ENCODE results near the gene GRN.
A peak's percentile ranks its signal among the peaks of the same experiment; 100 is the strongest.
"Not testable (repeated sequence)": the region's sequence is repeated elsewhere in the genome, so short reads cannot be mapped to it uniquely, and the experiment has no call there.

The GRN gene

DNA sequence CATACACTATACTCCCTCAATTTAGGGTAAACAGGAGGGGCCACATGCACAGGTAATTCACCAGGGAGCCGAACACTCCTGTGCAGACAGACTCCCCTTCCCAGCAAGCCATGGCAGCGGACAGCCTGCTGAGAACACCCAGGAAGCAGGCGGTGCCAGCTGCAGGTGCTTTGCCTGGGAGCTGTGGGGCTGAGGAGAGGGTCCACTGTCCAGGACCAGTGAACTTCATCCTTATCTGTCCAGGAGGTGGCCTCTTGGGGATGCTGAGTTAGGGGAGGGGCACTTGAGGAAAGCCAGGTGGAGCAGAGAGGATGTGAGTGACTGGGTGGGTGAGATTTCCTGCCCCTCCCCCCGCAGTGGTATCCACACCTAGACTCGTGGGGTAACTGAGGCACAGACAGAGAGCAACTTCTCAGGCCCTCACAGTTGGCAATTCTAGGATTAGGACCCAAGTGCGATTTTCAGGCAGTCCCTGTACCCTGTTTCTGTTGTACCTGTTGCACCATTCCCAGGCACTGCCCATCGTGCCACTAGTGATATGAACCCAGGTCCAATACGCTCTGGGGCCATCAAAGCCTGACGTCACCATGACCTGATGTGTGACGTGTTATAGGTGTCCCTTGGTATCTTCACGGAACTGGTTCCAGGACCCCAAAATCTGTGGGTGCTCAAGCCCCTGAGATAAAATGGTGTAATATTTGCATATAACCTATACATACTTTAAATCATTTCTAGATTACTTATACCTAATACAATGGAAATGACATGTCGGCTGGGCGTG lies 1.2 kb downstream of the GRN start:
- no peak for DNase-seq (ENCODE audit: low read depth in 2 of 2, low spot score in 1 of 2)

DNA sequence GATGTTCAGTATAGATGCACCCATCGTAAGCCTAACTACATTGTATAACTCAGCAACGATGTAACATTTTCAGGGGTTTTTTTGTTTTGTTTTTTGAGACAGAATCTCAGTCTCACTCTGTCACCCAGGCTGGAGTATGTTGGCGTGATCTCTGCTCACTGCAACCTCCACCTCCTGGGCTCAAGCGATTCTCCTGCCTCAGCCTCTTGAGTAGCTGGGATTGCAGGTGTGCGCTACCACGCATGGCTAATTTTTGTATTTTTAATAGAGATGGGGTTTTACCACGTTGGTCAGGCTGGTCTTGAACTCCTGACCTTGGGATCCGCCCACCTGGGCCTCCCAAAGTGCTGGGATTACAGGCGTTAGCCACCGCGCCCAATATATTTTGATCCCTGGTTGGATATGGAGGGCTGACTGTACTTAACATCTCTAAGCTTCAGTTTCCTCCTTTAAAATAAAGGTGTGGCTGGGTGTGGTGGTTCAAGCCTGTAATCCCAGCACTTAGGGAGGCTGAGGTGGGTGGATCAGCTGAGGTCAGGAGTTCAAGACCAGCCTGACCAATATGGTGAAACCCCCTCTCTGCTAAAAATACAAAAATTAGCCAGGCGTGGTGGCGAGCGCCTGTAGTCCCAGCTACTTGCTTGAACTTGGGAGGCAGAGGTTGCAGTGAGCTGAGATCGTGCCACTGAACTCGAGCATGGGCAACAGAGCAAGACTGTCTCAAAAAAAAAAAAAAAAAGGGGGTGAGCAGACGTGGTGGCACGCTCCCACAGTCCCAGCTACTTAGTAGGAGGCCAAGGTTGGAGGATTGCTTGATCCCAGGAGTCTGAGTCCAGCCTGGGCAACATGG lies 2.3 kb downstream of the GRN start:
- DNase-seq (ENCODE audit: low read depth in 2 of 2, low spot score in 1 of 2): not testable (repeated sequence)

DNA sequence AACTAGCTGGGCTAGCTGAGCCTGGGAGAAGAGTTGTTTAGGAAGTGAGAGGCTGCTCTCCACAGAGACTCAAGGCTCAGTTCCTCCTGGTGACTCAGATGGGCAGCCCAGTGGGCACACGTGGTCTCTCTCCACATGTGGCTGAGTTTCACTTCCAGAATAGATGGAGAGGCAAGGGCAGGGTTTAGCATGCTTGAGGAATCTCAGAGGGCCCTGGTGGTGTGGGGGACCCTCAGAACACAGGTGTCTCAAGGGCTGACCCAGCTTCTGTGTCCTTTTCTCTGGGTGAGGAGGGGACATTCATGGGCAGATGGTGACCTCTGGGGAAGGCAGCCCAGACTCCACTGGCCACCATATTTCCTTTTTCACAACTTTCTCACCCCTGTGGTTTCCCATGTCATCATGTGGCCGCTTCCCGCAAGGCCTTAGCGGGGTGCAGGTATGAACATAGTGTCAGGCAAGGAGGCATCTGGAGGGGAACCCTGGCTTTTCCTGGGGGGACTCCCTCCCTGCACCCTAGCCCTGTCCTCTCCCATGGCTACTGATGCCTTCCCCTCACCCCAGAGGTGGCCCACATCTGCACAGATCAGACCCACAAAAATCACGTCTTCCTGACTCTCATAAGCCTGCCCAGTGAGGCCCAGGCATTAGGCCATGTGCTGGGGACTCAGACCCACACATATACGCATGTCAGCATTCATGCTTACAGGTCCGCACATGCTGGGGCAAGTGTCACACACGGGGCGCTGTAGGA lies 3.3 kb downstream of the GRN start:
- DNase-seq (ENCODE audit: low read depth in 2 of 2, low spot score in 1 of 2): no peak

GRCh38 chr17:44348988-44349364 lies 3.9 kb downstream of the GRN start:
- no peak for DNase-seq (ENCODE audit: low read depth in 2 of 2, low spot score in 1 of 2)

GRCh38 chr17:44349553-44350070 lies 4.5 kb downstream of the GRN start:
- DNase-seq (ENCODE audit: low read depth in 2 of 2, low spot score in 1 of 2): no peak

- peak in 1 of 2 donors; percentile 49 for DNase-seq (ENCODE audit: low read depth in 2 of 2, low spot score in 1 of 2)
Observed at GRCh38 chr17:44350733-44351226, 5.7 kb downstream of the GRN start.

GRCh38 chr17:44351464-44351863 lies 6.4 kb downstream of the GRN start:
- no peak for DNase-seq (ENCODE audit: low read depth in 2 of 2, low spot score in 1 of 2)

- DNase-seq (ENCODE audit: low read depth in 2 of 2, low spot score in 1 of 2): no peak
Observed at GRCh38 chr17:44351961-44352827, 7.1 kb downstream of the GRN start.

- no peak for DNase-seq (ENCODE audit: low read depth in 2 of 2, low spot score in 1 of 2)
Observed at GRCh38 chr17:44352828-44353671, 7.9 kb downstream of the GRN start.

DNA sequence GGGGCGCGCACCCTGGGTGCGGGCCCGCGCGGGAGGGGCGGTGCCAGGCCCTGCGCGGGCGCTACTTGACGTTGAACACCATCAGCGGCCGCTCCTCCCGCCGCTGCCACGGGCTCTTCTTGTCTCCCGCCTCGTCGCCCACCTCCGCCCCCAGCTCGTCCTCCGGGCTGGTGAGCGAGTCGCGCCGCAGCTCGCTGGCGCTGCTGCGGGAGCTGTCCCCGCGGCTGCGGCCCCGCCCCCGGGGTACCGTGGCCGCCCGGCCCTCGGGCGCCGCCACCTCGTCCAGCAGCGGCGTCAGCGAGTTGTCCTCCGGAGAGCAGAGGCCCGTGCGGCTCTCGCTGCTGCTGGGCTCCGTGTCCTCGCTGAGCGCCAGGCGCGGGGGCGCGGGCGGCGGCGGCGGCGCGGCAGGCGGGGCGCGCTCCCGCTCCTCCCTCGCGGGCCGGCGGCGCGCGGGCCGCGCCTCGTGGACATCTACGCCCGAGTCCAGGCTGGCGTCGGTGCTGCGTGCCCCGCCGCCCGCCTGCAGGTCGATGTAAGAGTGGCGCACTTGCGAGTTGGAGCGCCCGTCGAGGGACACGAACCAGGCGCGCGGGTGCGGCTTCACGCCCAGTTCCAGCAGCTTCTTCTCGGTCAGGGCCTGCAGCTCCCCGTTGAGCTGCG lies 8.7 kb downstream of the GRN start:
- no peak for DNase-seq (ENCODE audit: low read depth in 2 of 2, low spot score in 1 of 2)

DNA sequence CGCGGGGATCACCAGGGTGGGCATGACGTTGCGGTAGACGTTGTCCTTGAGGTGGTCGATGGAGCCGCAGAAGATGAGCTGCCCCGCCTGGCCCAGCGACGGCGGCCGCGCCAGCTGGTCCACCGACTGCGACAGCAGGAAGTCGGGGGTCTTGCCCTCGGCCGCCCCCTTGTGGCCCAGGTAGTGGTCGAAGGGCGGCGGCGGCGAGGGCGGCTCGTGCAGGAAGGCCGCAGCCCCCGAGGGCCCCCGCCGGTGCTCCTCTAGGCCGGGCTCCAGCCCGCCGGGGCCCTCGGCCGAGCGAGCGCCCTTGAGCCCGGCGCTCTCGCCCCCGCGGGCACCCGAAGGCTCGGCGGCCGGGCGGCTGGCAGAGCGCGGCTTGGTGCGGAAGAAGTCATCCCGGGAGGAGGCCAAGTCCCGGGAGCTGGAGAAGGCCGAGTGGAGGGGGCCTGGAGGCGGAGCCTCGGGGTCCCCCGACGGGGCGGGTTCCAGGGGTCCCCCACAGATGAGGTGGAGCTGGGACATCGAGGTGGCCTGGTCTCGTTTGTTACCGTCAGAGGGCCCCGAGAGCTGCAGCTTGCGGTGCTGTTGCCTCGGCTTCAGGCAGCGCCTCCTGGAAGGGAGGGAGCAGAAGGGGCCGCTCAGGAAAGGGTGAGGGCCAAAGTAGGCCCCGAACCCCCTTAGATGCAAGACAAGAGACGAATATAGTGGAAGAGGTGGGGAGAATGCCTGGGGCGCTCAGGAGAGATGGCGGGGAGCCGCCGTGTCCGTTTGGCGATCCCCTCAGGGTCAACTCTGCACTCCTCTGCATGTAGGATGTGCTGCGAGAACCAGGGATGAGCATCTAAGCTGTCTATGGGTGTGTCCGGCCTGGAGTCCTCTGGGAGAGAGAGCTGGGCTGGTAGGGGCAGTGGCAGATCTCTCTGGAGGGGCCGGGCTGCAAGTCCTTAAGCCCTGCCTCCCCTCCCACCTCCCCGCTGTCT lies 9.8 kb downstream of the GRN start:
- DNase-seq (ENCODE audit: low read depth in 2 of 2, low spot score in 1 of 2): peak; percentile 41 to 49

DNA sequence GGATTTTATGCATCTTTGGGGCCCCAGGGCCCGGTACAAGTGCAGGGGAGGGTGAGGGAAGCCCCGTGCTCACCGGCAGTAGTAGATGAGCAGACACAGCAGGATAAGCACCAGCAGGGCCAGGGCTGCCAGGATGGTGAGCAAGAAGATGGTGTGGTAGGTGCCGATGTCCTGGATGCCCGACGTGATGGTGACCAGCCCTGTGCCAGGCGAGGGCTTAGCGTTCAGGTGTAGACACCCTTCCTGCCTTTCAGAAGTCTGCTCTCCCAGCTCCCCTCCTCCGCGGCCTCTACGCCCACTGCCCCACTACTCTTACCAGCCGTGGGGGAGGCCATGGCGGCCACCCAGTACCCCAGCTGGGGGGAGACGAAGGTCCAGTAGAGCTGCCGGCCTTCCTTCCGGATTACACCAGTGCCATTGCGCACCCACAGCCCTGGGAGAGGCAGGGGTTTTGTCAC lies 10.6 kb downstream of the GRN start:
- no peak for DNase-seq (ENCODE audit: low read depth in 2 of 2, low spot score in 1 of 2)

- DNase-seq (ENCODE audit: low read depth in 2 of 2, low spot score in 1 of 2): no peak
Observed at GRCh38 chr17:44356241-44356640, 11.1 kb downstream of the GRN start.

- no peak for DNase-seq (ENCODE audit: low read depth in 2 of 2, low spot score in 1 of 2)
Observed at GRCh38 chr17:44358066-44358465, 13.0 kb downstream of the GRN start.

DNA sequence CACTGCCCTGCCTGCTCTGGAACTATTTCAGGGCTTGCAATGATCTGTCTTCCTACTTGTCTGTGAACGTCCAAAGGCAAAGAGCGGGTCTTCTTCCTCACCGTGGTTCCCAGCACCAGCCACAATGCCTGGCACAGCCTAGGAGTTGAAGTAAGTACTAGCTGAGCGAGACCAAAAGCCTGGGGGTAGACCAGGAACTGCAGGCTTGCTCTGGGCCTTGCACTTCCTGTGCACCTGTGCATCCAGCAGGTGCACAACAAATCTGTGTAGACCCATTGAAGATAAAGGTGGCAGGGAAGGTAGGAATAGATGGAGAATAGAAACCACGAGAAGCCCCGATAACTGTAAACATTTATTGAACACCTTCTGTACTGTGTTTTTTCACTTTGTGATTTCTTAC lies 13.9 kb downstream of the GRN start:
- no peak for DNase-seq (ENCODE audit: low read depth in 2 of 2, low spot score in 1 of 2)

DNA sequence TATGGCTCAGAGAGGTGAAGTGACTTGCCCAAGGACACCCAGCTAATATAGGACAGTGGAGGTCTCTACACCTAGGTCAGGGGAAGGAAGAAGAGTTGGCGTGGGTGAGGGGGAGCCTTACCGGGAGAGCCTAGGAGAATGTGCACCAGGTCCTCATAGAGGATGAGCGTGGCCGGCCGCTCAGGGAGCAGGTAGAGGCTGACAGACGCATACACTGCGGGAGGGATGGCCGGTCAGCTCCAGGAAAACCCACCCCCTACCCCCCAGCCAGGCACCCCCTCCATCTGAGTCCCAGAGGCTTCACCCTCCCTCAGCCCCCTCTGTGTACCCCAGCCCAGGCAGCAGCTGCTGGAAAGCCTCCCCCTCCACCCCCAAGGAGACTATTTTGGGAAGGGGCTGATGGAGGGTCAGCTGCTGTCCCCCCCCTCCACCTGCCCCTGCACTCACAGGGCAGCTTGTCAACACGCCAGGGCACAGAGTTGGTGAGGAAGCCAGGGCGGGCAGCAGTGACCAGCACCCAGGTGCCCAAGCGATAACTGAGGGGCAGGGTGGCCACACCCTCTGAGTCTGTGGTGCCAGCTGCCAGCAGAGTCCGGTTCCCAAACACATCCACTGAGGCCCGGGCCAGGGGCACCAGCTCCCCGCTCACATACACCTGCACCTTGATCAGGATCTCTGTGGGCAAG lies 14.5 kb downstream of the GRN start:
- DNase-seq (ENCODE audit: low read depth in 2 of 2, low spot score in 1 of 2): no peak

GRCh38 chr17:44360144-44360533 lies 15.0 kb downstream of the GRN start:
- no peak for DNase-seq (ENCODE audit: low read depth in 2 of 2, low spot score in 1 of 2)
